NCI-H1048 (cell line): ENCODE measurements around the gene TMEM154.

ENCODE experiments used
- DNase-seq: peaks from one replicate; lab custom pipeline; 2025; lab: John Stamatoyannopoulos, UW

TMEM154 gene

DNA sequence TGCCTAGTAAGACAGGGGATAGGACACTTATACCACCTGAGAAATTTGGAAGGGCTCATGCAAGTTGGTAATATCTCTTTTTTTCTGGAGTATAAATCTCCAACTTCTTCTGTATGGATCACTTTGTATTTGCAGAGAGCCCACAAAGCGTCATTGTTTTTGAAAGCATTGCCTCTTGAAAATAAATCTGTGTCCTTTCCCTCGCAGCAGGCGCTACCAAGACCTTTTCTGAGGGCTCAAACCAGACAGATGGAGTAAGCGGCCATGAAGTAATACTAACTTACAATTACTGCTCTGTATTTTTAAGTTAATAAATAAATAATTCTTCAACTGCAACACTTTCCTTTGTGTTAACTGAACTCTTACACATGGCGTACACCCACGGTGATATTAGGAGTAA is 87.9 kb downstream of the TMEM154 start:
- no peak for DNase-seq

DNA sequence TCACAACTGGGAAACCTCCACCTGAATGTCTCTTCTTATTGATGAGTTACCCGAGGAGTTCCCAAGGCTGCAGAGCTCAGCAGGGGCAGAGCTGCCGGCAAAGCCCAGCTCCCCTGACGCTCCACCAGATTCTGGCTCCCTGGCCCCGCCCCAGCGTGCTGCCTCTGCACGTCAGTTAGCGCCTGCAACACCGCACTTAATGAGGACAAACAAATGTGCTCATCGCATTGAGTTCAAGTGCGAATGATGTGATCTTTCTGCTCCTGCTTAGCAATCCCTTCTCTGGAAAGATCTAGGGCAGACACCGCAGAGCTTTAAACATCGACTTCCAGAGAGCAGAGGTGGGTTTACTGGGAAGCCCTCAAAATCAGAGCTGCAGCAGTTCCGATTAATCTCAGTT is 88.4 kb downstream of the TMEM154 start:
- DNase-seq, result no peak

DNA sequence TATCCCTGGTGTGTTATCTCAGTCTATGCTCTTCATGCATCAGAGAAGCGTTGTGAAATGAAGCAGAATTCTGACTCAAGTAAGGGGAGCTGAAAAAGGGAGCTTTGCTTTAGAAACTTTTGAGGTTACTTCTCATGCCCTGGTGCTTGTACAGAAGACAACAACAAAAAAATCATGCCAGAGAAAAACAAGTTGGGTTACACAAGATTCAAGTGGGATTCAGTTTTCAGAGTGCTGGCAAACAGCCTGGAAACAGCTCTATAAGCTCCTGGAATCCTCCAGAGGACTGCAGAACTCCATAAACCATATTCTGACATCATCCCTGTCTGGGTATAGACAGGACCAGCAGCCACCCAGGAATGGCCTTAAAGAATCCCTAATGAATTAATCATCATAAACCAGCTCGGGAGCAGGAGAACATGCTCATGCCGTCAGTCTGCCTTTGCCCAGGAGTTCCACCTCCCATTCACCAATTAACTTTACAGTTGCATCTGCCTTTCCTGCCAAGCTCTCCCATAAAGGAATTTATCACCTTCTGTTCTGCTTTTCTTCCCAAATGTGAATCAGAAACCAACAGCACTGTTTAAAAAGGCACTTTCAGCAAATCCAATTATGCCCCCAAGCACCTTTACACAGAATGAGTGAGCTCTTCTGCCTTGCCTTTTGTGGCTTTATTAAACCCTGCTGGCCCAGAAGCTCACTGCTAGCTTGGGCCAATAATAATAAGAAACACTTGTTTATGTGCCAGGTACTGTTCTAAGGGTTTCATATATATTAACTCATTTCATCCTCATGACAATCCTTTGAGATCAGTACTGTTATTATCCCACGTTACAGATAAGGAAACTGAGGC is 89.4 kb downstream of the TMEM154 start:
- DNase-seq, result no peak

DNA sequence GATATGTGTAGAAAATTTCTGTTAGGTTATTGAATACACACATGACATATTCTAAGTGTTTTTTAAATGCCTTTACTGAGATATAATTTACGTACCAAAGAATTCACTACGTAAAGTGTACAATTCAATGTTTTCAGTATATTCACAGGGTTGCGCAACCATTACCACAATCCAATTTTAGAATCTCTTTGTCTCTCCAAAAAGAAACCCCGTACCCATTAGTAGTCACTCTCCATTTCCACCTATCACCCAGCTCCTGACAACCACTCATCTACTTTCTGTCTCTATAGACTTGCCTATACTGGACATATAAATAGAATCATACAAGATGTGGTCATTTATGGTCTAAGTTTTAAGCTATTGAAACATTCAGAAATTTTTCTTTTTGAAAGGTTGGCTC is 90.9 kb downstream of the TMEM154 start:
- no peak for DNase-seq

DNA sequence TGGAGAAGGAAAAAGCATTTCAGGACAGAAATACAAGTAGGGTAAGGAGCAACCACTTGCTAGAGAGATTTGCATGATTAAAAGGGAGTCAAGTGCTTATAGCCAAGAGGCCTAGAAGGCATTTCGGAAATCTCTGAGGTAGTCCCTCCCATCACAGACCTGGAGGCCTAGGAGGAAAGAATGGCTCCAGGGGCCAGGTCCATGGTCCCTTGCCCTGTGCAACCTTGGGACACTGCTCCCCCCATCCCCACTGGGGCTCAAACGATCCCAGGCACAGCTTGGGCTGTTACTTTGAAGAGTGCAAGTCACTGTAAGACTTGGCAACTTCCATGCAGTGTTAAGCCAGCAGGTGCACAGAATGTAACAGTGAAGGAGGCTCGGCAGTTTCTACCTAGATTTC is 92.7 kb downstream of the TMEM154 start:
- no peak for DNase-seq

GRCh38 chr4:152586668-152587067 is 93.1 kb downstream of the TMEM154 start:
- DNase-seq, result no peak

DNA sequence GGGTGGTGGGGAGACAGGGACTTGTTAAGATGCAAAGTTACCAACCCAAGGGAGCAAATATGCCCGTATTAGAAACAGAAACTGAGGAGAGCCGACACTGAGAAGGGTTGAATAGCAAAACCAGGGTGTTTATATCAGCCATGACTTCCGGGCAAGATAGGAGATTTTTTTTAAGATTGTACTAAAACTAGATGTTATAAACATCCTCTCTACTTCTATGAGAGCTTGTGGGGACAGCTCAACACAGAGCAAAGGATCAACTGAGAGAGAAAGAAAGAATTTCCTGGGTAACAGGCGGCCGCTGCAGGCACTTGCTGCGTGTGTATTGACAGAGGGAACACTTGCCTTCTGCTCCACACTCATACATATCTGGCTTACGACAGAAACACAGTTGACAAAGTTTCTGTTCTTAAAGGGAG is 94.8 kb downstream of the TMEM154 start:
- no peak for DNase-seq

DNA sequence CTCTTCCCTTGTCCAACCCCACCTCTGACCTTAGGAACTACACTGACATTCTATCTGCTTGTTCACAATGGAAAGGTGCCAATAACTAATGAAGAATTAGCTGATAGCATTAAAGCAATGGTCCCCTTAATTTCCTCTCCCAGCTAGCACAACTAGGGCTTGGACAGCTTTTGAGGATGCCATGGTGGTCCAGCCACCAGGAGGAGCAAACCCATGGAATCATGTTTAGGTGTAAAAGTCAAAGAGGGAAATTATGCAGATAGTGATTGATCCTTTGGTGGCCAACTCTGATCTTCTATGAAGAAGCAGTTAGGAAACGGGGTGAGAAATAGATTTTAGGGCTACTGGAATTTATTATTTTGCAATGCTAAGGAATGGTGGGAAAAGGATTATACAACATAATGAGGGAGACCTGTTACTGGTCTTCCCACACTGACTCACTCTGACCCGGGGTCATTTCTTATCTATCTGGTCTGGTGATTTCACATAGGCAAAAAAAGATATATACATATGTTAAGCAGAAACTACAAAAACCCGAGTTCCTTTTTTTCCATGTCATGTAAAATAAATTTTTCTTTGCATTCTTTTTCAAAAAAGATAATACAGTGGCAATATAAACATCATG is 98.1 kb downstream of the TMEM154 start:
- DNase-seq, result no peak

GRCh38 chr4:152579916-152580315 is 99.9 kb downstream of the TMEM154 start:
- no peak for DNase-seq

- DNase-seq, result no peak
These were observed 100.6 kb downstream of the TMEM154 start for GRCh38 chr4:152579107-152579764.

GRCh38 chr4:152578670-152579069 is 101.1 kb downstream of the TMEM154 start:
- no peak for DNase-seq

GRCh38 chr4:152577708-152578396 is 101.9 kb downstream of the TMEM154 start:
- DNase-seq, result no peak

DNA sequence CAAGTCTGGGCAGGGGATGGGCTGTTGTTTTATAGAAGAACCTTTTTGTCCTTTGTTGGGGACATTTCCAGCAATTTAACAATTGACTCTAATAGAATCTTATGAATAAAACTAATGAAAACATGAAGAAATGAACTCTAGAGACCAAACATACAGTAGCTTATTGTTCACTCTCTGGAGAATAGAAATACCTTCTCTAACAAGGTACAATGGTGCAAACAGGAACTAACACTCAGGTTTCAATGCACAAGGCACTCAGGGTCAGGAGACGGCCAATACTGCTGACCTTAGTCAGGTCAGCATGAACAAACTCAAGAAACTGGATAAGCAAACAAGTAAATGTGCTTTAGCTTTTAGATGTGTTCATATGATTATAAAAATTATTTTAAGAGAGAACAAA is 104.3 kb downstream of the TMEM154 start:
- DNase-seq, result no peak

DNA sequence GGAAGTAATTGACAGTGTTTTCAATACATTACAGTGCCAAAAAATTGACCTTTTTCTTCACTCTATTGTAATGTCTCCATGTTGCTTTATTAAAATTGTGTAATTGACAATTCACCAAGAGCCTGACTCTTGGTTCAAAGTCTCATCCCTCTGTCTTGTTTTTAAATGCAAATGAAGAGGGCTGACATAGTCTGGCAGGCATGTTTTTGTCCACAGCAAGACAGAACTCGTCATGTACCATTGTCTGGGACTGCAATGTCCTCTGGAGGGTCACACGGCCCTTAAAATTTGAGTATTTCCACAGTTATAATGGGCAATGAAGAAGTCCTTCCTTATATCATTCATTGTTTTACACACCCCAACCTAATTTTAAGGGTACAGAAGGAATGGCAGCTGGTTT is 105.9 kb downstream of the TMEM154 start:
- no peak for DNase-seq

DNA sequence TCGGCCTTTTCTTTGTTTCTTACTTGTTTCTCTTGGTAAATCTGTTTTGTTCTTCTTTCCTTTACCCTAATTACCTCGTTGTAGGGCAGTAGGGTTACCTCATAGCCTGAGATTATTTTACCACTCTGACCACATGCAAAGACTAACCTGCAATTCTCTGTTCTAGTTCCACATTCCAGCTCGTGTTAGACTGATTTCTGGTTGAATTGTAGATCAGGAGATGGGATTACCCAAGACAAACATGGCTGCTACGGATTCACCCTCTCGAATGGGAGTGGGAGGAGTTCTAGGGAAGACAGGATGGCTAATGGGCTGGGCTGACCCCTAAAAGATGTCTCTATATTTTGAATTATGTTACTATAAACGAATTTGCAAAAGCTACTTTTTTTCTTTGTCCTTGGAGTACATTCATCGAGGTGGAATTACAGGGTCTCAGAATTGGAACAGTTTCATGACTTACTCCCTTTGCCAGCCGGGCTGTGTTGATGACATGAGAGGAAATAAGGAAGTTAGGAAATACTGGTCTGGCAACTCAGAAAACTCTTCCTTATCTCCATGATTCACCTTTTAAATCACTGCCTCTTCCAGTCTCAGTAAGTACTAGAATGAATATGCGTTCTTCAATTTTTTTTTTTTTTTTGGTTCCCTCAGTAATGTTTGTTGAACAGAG is 107.2 kb downstream of the TMEM154 start:
- no peak for DNase-seq

GRCh38 chr4:152571770-152572169 is 108.0 kb downstream of the TMEM154 start:
- DNase-seq, result no peak

DNA sequence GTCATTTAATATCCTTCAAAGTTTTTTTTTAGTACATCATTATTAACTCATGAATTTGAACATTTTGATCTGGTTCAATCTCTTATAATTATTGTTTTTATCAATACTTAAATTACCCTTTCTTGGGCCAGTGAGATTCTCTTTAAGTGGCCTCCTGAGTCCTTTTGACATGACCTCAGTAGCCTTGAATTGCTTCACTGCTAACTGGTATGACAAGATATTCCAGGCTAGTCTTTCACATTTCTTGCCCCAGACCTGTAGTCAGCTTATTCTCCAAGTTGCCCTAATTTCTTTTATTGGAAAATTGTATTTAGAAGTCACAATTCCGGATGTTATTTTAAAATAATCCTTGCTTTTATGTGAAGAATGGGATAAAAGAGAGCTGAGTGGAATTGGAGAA is 108.5 kb downstream of the TMEM154 start:
- no peak for DNase-seq
